Smooth muscle cell (in vitro differentiated cells): ENCODE data around the gene TTLL5. TPM values are rescaled to one million over a fixed set of nuclear protein-coding genes. Genes with fewer than 3 reads are reported as not detected.

ENCODE experiments used
- DNase-seq: peaks from one replicate; lab custom pipeline; 2025; ENCODE audit not compliant: unreplicated experiment; lab: John Stamatoyannopoulos, UW
- H2AFZ ChIP-seq: fragments of 200-600 bp; sonication (generic); 2 replicates; pipeline ENCODE4 v1.6.0; 2016; ENCODE audit warnings: antibody characterized with exemption, low read depth, mild to moderate bottlenecking
- H3F3A ChIP-seq: fragments of 200-600 bp; sonication (generic); 2 replicates; pipeline ENCODE4 v1.6.0; 2017; ENCODE audit warnings: antibody characterized with exemption, low read depth
- H3K27ac ChIP-seq: fragments of 200-600 bp; sonication (generic); 2 replicates; pipeline ENCODE4 v1.5.1; 2016; ENCODE audit warnings: low read depth, mild to moderate bottlenecking
- H3K27me3 ChIP-seq: fragments of 200-600 bp; sonication (generic); 2 replicates; pipeline ENCODE4 v1.6.1; 2016; ENCODE audit warnings: low read depth, mild to moderate bottlenecking
- H3K36me3 ChIP-seq: fragments of 200-600 bp; sonication (generic); 2 replicates; pipeline ENCODE4 v1.5.1; 2016; ENCODE audit warnings: low read depth
- H3K4me1 ChIP-seq: fragments of 200-600 bp; sonication (generic); 2 replicates; pipeline ENCODE4 v1.5.1; 2016; ENCODE audit warnings: low read depth
- H3K4me2 ChIP-seq: fragments of 200-600 bp; sonication (generic); 2 replicates; pipeline ENCODE4 v1.6.0; 2016; ENCODE audit warnings: mild to moderate bottlenecking
- H3K4me3 ChIP-seq: fragments of 200-600 bp; sonication (generic); 2 replicates; pipeline ENCODE4 v1.5.1; 2016; ENCODE audit warnings: mild to moderate bottlenecking
- H3K79me2 ChIP-seq: fragments of 200-600 bp; sonication (generic); 2 replicates; pipeline ENCODE4 v1.6.0; 2016; ENCODE audit warnings: low read depth, mild to moderate bottlenecking
- H3K9ac ChIP-seq: fragments of 200-600 bp; sonication (generic); 2 replicates; pipeline ENCODE4 v1.6.0; 2016; ENCODE audit warnings: low read depth
- H3K9me3 ChIP-seq: fragments of 200-600 bp; sonication (generic); replicated peaks from 2 replicates; pipeline ENCODE4 v1.5.1; 2016; ENCODE audit warnings: low read depth
- H4K20me1 ChIP-seq: fragments of 200-600 bp; sonication (generic); 2 replicates; pipeline ENCODE4 v1.6.0; 2016; ENCODE audit warnings: low read depth
- CTCF ChIP-seq: fragments of 200-600 bp; sonication (generic); IDR thresholded peaks from 2 replicates; pipeline ENCODE4 v1.5.1; 2017; ENCODE audit warnings: borderline replicate concordance, mild to moderate bottlenecking, antibody characterized with exemption; ENCODE audit not compliant: insufficient read depth, poor library complexity, severe bottlenecking
- WGBS: methylation state at CpG from one replicate; pipeline ENCODE4 v1.1.7; 2016; ENCODE audit warnings: low lambda C conversion rate; 5-methylcytosine and 5-hydroxymethylcytosine counted together
- polyA plus RNA-seq: library from polyadenylated mRNA; unstranded; fragments of >200 nt; fragmentation: Nextera tagmentation; extraction: Ambion mirVana; gene quantifications from 2 replicates; pipeline ENCODE4 v1.2.1, GENCODE V29; 2016
- total RNA-seq: library from RNA; depleted of rRNA; stranded (reverse); fragments of >200 nt; gene quantifications from 2 replicates; pipeline ENCODE4 v1.2.3, GENCODE V29; 2014

TTLL5 gene
- total and polyA plus RNA-seq, 2 experiments from 2014 or later = 12.6 to 38.0 TPM

- H3K36me3 ChIP-seq = no peaks in the 10 kb centered on the region
- peak overlapping the region; percentile 68 for H3K4me2 ChIP-seq
- peaks cover 17% of the 10 kb centered on the region for H3K4me1 ChIP-seq
- H3K27me3 ChIP-seq = no peaks in the 10 kb centered on the region
- H3F3A ChIP-seq = peaks cover 12% of the 10 kb centered on the region
- no peaks in the 10 kb centered on the region for H3K79me2 ChIP-seq
- H3K9ac ChIP-seq = no peak overlapping the region
- TF ChIP-seq CTCF = no peak
- no peaks in the 10 kb centered on the region for H4K20me1 ChIP-seq
- H2AFZ ChIP-seq = no peak overlapping the region
- H3K27ac ChIP-seq = peak overlapping the region; percentile 88
- no peak overlapping the region for H3K4me3 ChIP-seq
- 76% methylated on average over 3 of the region's 3 CpGs for WGBS
- H3K9me3 ChIP-seq = no peaks in the 10 kb centered on the region
- DNase-seq = no peak
Measured at GRCh38 chr14:75752086-75752485, 91.0 kb downstream of the TTLL5 start.

GRCh38 chr14:75752907-75753594 is 92.0 kb downstream of the TTLL5 start:
- Histone ChIP-seq H3K79me2 (no peaks in the 10 kb centered on the region), H3K36me3 (peaks cover 2% of the 10 kb centered on the region), H3K4me1 (peaks cover 17% of the 10 kb centered on the region), H4K20me1 (no peaks in the 10 kb centered on the region), H3K9ac (no peak overlapping the region), H3K4me2 (peak overlapping the region; percentile 68), H3K27ac (peak overlapping the region; percentile 88), H3K9me3 (no peaks in the 10 kb centered on the region), H3K4me3 (no peak overlapping the region), H2AFZ (peak overlapping the region; percentile 75), H3F3A (peaks cover 9% of the 10 kb centered on the region), H3K27me3 (no peaks in the 10 kb centered on the region)
- TF ChIP-seq CTCF = no peak
- DNase-seq = no peak
- 62% methylated on average over 4 of the region's 4 CpGs for WGBS

- no peak for TF ChIP-seq CTCF
- no peak for DNase-seq
- H4K20me1 ChIP-seq = no peaks in the 10 kb centered on the region
- H3K27ac ChIP-seq = peak overlapping the region; percentile 88
- H3K36me3 ChIP-seq = peaks cover 2% of the 10 kb centered on the region
- H2AFZ ChIP-seq = peak overlapping the region; percentile 60
- no peak overlapping the region for H3K4me3 ChIP-seq
- H3K9me3 ChIP-seq = no peaks in the 10 kb centered on the region
- peaks cover 9% of the 10 kb centered on the region for H3F3A ChIP-seq
- peak overlapping the region; percentile 41 for H3K9ac ChIP-seq
- 50% methylated on average over 4 of the region's 4 CpGs for WGBS
- peaks cover 17% of the 10 kb centered on the region for H3K4me1 ChIP-seq
- H3K79me2 ChIP-seq = no peaks in the 10 kb centered on the region
- H3K4me2 ChIP-seq = peak overlapping the region; percentile 68
- no peaks in the 10 kb centered on the region for H3K27me3 ChIP-seq
Measured at GRCh38 chr14:75753696-75754095, 92.7 kb downstream of the TTLL5 start.
